GM21423 (cell line): ENCODE data around the gene CYRIA.

Experiments
- ATAC-seq: cut with Tn5 transposase; IDR thresholded peaks from one replicate; pipeline ENCODE4 v1.9.1; 2021; ENCODE audit warnings: mild to moderate bottlenecking, moderate library complexity; ENCODE audit not compliant: unreplicated experiment

The CYRIA gene

DNA sequence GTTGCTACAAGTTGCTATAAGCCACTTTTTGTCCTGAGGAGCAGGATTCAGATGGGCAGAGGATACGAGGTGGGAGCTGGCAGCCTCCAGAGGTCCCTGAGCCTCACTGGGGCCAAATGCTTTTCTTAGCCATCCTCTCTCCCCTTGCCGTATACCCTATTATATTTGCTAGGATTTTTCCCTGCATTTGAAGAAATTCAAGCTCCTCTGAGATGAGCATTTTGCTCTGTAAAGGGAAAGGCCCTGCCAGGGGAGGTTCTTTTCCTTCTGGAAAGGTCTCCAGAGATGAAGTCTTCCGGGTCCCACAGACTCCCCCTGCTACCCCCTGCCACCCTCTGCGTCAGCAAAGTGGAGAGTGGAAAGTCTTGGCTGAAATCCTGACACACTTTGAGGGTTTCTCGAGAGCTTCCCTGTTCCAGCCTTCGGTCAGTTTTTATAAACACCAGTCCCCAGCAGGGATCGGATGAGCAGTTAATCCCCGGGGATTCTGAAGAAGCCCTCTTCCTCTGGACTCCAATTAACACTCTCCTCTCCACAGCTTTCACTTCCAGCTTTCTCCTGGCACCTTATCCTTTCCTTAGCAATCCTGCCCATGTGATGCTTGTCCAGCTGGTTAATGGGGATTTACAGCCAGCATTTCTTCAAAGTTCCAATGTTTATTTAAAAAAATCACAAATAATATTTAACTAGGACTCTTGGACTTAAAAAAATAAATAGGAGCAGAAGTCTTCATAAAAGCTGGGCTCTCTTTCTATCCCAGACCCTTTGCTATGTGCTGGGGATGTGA, 13.1 kb downstream of the CYRIA start:
- ATAC-seq: no peak

- ATAC-seq: no peak
Measured at GRCh38 chr2:16650287-16651249, 15.1 kb downstream of the CYRIA start.

- no peak for ATAC-seq
Measured at GRCh38 chr2:16649353-16650286, 16.0 kb downstream of the CYRIA start.

DNA sequence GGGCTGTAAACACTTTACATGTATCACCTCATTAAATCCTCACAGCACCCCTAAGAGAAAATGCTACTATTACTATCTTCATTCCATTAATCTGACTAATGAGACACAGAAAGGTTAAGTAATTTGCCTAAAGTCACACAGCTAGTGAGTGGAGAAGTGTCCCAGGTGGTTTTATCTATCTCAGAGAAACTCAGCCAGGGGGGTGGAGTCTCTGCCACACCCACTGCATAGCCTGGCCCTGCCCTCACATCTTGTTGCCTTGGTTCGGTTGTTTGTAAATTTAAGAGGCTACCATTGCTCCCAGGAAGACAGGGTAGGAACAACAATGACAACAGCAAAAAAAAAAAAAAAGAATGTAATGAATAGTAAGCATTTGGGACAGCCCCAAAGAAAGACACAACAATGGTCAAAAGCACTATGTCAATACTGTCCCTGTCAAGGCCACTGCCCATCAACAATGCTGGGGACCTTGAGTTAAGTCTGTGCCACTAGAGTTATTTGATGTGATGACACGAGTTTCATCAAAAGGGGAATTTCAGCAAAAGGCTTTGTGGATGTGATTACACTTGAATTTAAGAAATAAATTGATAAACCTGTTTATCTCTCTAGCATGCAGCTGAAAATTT, 17.5 kb downstream of the CYRIA start:
- no peak for ATAC-seq

DNA sequence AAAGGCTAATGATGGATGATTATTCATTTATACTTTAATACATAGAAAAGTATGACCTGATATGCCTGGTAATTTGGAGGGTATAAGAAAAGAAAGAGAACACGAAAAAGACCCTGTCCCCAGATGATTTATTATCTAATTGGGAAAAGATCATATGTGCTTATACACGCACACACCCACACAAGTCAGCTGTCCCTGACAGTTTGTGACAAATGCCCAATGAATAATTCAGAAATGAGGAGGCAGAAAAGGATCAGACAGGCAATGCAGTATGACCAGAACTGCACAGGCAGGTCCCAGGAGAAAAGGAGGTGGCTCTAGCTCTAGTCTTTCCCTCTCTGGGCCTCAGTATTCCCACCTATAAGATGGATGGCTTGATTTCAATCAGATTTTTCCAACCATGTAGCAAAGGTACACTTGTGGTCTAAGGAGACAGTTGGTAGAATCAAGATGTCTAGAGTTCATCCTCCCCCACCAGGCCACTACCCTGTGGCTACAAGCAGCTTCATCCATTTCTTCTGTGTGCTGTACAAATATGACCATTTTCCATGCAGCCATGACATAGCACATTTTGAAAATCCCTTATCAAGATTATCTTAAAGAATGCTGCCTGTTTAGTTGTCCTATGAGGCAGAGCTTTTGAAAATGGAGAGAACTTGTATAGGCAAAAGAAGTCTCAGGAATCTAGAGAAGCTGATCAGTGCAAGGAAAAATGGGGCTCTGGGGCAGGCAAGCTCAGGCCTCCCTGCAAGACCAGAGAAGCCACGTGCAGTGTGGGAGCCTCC, 19.7 kb downstream of the CYRIA start:
- no peak for ATAC-seq

DNA sequence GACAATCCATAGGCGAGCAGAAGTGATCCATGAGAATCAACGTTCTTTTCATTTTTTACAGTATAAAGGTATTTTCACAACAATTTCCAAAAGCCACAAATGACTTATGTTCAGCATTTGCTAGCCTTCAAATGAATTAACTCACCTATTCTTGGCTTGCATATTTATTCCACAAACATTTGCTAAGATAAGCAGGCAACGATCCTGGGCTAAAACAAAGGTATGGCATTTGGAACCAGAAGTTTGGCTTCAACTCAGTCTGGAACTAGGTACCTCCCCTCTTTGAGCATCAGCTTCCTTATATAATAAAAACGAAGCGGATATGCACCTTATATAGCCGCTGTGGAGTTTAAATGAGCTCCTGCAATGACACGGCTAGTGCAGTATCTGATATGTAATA, 20.5 kb downstream of the CYRIA start:
- no peak for ATAC-seq

DNA sequence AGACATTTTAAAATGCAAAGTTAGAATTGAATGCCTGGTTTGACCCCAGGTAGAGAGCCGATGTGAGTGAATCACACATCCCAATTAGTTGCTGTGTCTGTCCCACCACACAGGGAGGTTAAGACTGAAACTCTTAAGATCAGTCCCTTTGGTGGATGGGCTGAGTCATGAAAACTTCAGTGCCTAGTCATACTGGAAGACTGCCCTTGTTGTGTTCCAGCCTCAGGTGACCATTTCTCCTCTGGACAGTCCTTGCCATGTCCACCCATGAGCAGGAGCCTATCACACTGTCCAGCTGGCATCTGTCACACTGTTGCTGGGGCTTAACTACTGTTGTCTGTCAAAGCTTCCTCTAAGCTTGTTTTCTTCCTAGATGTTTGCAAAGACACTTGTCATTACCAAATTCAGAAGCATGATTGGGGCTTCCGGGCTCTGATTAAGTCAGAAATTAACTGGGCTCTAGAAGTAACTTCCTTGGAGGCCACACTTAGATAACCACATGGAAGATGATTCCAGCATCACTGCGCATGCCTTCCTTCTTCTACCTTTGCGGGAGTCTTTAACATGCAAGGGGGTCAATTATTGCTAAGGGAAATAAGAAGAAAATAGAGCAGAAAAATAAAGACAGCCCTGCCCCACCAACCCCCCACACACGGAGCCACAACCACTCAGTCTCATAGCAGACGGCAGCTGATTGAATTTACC, 21.3 kb downstream of the CYRIA start:
- ATAC-seq: no peak

- no peak for ATAC-seq
Measured at GRCh38 chr2:16643099-16643498, 22.5 kb downstream of the CYRIA start.

DNA sequence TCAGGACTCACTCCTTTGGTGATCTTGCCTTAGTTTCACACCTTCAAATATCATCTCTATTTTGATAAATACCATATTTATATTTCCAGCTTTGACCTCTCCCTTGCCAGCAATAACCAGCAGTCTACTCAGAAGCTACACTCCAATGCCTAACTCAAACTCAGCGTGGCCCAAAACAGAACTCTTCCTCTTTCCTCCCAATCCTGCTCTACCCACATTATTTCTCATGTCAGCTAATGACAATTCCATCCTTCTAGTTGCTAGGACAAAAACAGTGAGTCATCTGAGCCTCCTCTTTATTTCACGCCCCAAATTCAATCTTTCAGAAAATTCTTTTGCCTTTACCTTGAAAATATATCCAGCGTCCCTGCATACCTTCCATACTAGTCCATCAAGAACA, 23.5 kb downstream of the CYRIA start:
- ATAC-seq: no peak

DNA sequence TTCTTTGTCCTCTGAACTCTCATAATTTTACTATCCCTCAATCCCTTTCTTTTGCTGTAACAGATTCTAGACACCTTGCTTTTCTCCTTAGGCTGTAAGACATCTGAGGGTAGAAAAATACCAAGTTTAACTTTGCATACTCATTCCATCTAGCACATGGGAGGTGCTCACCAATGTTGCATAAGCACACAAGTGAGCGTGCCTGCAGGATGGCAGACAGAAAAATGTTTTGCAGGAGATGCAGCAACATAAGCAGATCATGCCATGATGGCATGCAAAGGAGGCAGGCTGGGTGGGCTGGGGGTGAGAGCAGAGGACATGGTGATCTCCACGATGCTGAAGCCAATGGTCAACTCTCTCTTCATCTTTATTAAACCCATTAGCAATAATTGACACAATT, 24.1 kb downstream of the CYRIA start:
- no peak for ATAC-seq

DNA sequence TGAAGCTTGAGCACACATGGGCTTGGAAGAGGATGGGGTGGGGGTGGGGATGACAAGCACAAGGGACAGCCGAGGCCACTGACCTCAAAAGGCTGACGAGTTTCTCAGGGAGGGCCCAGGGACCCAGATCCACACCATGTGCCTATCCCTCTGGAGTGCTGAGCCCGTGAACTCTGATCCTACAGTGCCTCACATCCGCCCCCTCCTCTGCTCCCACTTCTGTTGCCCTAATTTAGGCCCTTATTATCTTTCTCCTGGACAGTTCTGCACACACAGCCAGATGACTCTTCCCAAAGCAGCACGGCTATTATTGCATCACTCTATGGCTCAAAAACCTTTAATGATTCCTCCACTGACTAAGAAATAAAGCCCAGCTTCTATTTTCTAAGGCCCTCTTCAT, 24.8 kb downstream of the CYRIA start:
- ATAC-seq: no peak

- no peak for ATAC-seq
Measured at GRCh38 chr2:16640001-16640700, 25.5 kb downstream of the CYRIA start.

DNA sequence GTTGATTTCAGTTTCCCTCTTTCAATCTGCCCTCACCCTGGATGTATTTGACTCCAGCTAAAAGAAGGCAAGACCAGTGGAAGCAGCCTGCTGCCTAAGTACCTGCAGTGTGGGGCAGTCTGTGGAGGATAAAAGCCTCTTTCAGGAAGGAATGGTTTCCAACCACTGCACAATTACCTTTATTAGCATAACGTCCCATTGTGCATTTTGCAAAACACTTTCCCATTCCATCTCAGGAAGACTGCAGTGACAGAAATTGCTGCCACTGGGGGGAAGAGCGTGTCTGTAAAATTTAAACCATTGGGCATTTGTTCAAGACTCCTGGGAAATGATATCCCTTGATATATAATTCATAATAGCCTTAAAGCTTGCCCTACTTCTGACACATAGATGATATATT, 26.2 kb downstream of the CYRIA start:
- no peak for ATAC-seq

- no peak for ATAC-seq
Measured at GRCh38 chr2:16638946-16639345, 26.7 kb downstream of the CYRIA start.

GRCh38 chr2:16637304-16637703, 28.3 kb downstream of the CYRIA start:
- ATAC-seq: no peak

- no peak for ATAC-seq
Measured at GRCh38 chr2:16635791-16636699, 29.6 kb downstream of the CYRIA start.

GRCh38 chr2:16633621-16634430, 31.8 kb downstream of the CYRIA start:
- no peak for ATAC-seq
